Ishikawa (cell line): Measurements from ENCODE around the gene MPDZ.

Source experiments
- CEBPB ChIP-seq: IDR thresholded peaks from 2 replicates; pipeline ENCODE4 v1.6.1; 2012
- CREB1 ChIP-seq: IDR thresholded peaks from 2 replicates; pipeline ENCODE4 v1.6.1; 2012; ENCODE audit warnings: low read depth
- EGR1 ChIP-seq: IDR thresholded peaks from 2 replicates; pipeline ENCODE4 v1.6.1; 2012
- EP300 ChIP-seq: IDR thresholded peaks from 2 replicates; pipeline ENCODE4 v1.6.1; 2012; ENCODE audit warnings: borderline replicate concordance
- RAD21 ChIP-seq: IDR thresholded peaks from 2 replicates; pipeline ENCODE4 v1.6.1; 2012; ENCODE audit warnings: low read depth
- TAF1 ChIP-seq: IDR thresholded peaks from 2 replicates; pipeline ENCODE4 v1.6.1; 2012; ENCODE audit warnings: low read depth, mild to moderate bottlenecking
- TCF12 ChIP-seq: IDR thresholded peaks from 2 replicates; pipeline ENCODE4 v1.6.1; 2012; ENCODE audit warnings: low read depth
- ZBTB7A ChIP-seq: IDR thresholded peaks from 2 replicates; pipeline ENCODE4 v1.6.1; 2012; ENCODE audit warnings: low read depth
- TF ChIP-seq, protein P1 (sequence below): IDR thresholded peaks from 2 replicates; pipeline ENCODE4 v1.6.1; 2012
- TF ChIP-seq, protein P2 (sequence below): IDR thresholded peaks from 2 replicates; pipeline ENCODE4 v1.6.1; 2012; ENCODE audit warnings: low read depth, mild to moderate bottlenecking

DNA sequence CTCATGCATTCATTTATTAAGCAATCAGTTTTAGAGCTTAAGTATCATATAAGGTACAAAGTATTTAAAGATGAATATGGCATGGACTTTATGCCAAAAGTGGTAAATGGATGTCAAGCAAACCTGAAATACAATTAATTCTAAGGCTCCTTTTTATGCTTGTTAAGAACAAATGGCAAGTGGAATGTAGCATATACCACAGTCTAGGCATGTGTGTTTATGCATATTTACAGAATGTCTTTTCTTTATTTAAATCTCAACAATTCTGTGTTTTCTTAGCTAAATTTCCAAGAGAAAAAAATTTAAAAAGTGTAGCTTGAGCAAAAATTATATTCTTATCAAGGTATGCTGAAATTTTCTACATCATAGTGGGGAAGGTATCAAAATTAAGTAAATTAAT, 39.8 kb downstream of the MPDZ start:
- TF ChIP-seq EGR1 (no peak), RAD21 (no peak), EP300 (no peak), CEBPB (no peak), TCF12 (no peak), ZBTB7A (no peak), TAF1 (no peak), CREB1 (no peak)
- TF ChIP-seq, protein P1, sequence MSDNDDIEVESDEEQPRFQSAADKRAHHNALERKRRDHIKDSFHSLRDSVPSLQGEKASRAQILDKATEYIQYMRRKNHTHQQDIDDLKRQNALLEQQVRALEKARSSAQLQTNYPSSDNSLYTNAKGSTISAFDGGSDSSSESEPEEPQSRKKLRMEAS, result no peak
- TF ChIP-seq, protein P2, sequence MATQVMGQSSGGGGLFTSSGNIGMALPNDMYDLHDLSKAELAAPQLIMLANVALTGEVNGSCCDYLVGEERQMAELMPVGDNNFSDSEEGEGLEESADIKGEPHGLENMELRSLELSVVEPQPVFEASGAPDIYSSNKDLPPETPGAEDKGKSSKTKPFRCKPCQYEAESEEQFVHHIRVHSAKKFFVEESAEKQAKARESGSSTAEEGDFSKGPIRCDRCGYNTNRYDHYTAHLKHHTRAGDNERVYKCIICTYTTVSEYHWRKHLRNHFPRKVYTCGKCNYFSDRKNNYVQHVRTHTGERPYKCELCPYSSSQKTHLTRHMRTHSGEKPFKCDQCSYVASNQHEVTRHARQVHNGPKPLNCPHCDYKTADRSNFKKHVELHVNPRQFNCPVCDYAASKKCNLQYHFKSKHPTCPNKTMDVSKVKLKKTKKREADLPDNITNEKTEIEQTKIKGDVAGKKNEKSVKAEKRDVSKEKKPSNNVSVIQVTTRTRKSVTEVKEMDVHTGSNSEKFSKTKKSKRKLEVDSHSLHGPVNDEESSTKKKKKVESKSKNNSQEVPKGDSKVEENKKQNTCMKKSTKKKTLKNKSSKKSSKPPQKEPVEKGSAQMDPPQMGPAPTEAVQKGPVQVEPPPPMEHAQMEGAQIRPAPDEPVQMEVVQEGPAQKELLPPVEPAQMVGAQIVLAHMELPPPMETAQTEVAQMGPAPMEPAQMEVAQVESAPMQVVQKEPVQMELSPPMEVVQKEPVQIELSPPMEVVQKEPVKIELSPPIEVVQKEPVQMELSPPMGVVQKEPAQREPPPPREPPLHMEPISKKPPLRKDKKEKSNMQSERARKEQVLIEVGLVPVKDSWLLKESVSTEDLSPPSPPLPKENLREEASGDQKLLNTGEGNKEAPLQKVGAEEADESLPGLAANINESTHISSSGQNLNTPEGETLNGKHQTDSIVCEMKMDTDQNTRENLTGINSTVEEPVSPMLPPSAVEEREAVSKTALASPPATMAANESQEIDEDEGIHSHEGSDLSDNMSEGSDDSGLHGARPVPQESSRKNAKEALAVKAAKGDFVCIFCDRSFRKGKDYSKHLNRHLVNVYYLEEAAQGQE, result no peak
